Lung (tissue), 12 donors: ENCODE results near the gene GPR15LG. TPM values are rescaled to one million over a fixed set of nuclear protein-coding genes. Genes with fewer than 3 reads are reported as not detected.

Experiments
- ATAC-seq: fragments of 200-7000 bp; cut with Tn5 transposase; one replicate; pipeline ENCODE4 v1.9.1; 2020; ENCODE audit warnings: moderate number of reproducible peaks; ENCODE audit not compliant: insufficient read depth, low FRiP score
- DNase-seq, 3 donors: peaks; one replicate each; pipeline ENCODE4 v3.0.0-alpha.2; 2013 to 2017
- H3K27ac ChIP-seq, 2 donors: one replicate each; pipeline ENCODE4 v1.5.1; 2013; ENCODE audit warnings: mild to moderate bottlenecking in 2 of 2, moderate library complexity in 2 of 2, control low read depth in 1 of 2, inconsistent platforms in 1 of 2, low read depth in 1 of 2, low read length in 1 of 2
- H3K27me3 ChIP-seq, 3 donors: one replicate each; pipeline ENCODE4 v1.5.1; 2013; ENCODE audit warnings: low read length in 2 of 3; ENCODE audit not compliant: control insufficient read depth in 3 of 3, insufficient read depth in 3 of 3
- H3K36me3 ChIP-seq, 4 donors: one replicate each; pipeline ENCODE4 v1.5.1; 2013; ENCODE audit warnings: low read length in 4 of 4, mild to moderate bottlenecking in 1 of 4, moderate library complexity in 1 of 4; ENCODE audit not compliant: control insufficient read depth in 4 of 4, insufficient read depth in 4 of 4
- H3K4me1 ChIP-seq, 5 donors: one replicate each; pipeline ENCODE4 v1.5.1; 2013; ENCODE audit warnings: low read length in 5 of 5, mild to moderate bottlenecking in 2 of 5, moderate library complexity in 1 of 5; ENCODE audit not compliant: control insufficient read depth in 5 of 5, insufficient read depth in 5 of 5
- H3K4me3 ChIP-seq: one replicate; pipeline ENCODE4 v1.5.1; 2013; ENCODE audit warnings: mild to moderate bottlenecking, control low read depth, moderate library complexity
- H3K9ac ChIP-seq, 2 donors: one replicate each; pipeline ENCODE4 v1.5.1; 2013; ENCODE audit warnings: low read length in 2 of 2, control low read depth in 1 of 2; ENCODE audit not compliant: insufficient read depth in 1 of 2
- H3K9me3 ChIP-seq, 4 donors: one replicate each; pipeline ENCODE4 v1.5.1; 2013; ENCODE audit warnings: low read length in 3 of 4, mild to moderate bottlenecking in 1 of 4, moderate library complexity in 1 of 4; ENCODE audit not compliant: control insufficient read depth in 4 of 4, insufficient read depth in 3 of 4
- CTCF ChIP-seq: IDR thresholded peaks from 2 replicates; pipeline ENCODE4 v1.5.1; 2012; ENCODE audit warnings: mild to moderate bottlenecking; ENCODE audit errors: control extremely low read depth, extremely low read depth
- WGBS, 2 donors: extraction: QIAGEN DNeasy Blood & Tissue Kit; methylation state at CpG; one replicate each; pipeline ENCODE4 v1.1.7; 2013; 5-methylcytosine and 5-hydroxymethylcytosine counted together
- polyA plus RNA-seq, 2 donors: library from polyadenylated mRNA; stranded (reverse); fragments of 200-250 nt; gene quantifications; one replicate each; pipeline ENCODE4 v1.2.1, GENCODE V29; 2013
- total RNA-seq, 2 donors: library from RNA; depleted of rRNA in 1 of 2; stranded (reverse); fragments of >200 nt in 1 of 2; gene quantifications; one replicate each; pipeline ENCODE4 v1.2.1, GENCODE V29; 2014 to 2021
- donor health status: control.
- donor health status: control.
- donor health status: Bipolar disorder and iron deficiency.
- donor health status: healthy.
- donor health status: DM: yes; HTN: yes; CAD: no.

The GPR15LG gene
- total and polyA plus RNA-seq, 4 donors, result 0.47 TPM; not detected in 3

GRCh38 chr10:84232376-84232775, 58.8 kb downstream of the GPR15LG start:
- Histone ChIP-seq H3K4me1 (no peaks in the 10 kb centered on the region), H3K27ac (no peak overlapping the region), H3K36me3 (no peaks in the 10 kb centered on the region), H3K4me3 (no peak overlapping the region), H3K27me3 (no peaks in the 10 kb centered on the region), H3K9ac (no peak overlapping the region), H3K9me3 (peaks cover 0 to 2% (median 0%) of the 10 kb centered on the region in 4 donors)
- no peak for DNase-seq
- 85 to 90% methylated on average over 9 to 10 of the region's 10 CpGs for WGBS, 2 donors
- no peak for ATAC-seq
- TF ChIP-seq CTCF, result no peak

- Histone ChIP-seq H3K9ac (no peak overlapping the region), H3K4me3 (no peak overlapping the region), H3K4me1 (no peaks in the 10 kb centered on the region), H3K27ac (no peak overlapping the region), H3K9me3 (peaks cover 0 to 6% (median 0%) of the 10 kb centered on the region in 4 donors), H3K36me3 (no peaks in the 10 kb centered on the region), H3K27me3 (peaks cover 0 to 3% (median 0%) of the 10 kb centered on the region in 3 donors)
- WGBS, 2 donors, result 87 to 94% methylated on average over 4 of the region's 4 CpGs
- ATAC-seq (no peak), DNase-seq (no peak)
- no peak for TF ChIP-seq CTCF
Measured at GRCh38 chr10:84233940-84234339, 60.3 kb downstream of the GPR15LG start.

GRCh38 chr10:84234479-84234878, 60.9 kb downstream of the GPR15LG start:
- no peak for TF ChIP-seq CTCF
- Histone ChIP-seq H3K4me3 (no peak overlapping the region), H3K9me3 (peaks cover 0 to 6% (median 0%) of the 10 kb centered on the region in 4 donors), H3K27me3 (peaks cover 0 to 3% (median 0%) of the 10 kb centered on the region in 3 donors), H3K4me1 (no peaks in the 10 kb centered on the region), H3K36me3 (no peaks in the 10 kb centered on the region), H3K9ac (no peak overlapping the region), H3K27ac (no peak overlapping the region)
- 93 to 94% methylated on average over 4 of the region's 4 CpGs for WGBS, 2 donors
- DNase-seq (no peak), ATAC-seq (no peak)

Other genes with a start within 250 kb of the GPR15LG start
- gene GHITM, start 34.3 kb upstream of the GPR15LG start, total RNA-seq, result 100 to 1,000 TPM; 114 to 132 TPM
- gene GHITM, start 34.3 kb upstream of the GPR15LG start, polyA plus RNA-seq, result 100 to 1,000 TPM; 107 to 177 TPM
- gene CDHR1, start 20.7 kb downstream of the GPR15LG start, total RNA-seq, result under 1 TPM; 0.17 to 0.46 TPM
- gene CDHR1, start 20.7 kb downstream of the GPR15LG start, polyA plus RNA-seq, result under 1 TPM; 0.10 to 0.49 TPM
- not detected for gene LRIT2, start 51.7 kb downstream of the GPR15LG start, total RNA-seq
- gene LRIT2, start 51.7 kb downstream of the GPR15LG start, polyA plus RNA-seq, result not detected
- gene LRIT1, start 67.7 kb downstream of the GPR15LG start, total RNA-seq, result not detected
- not detected for gene LRIT1, start 67.7 kb downstream of the GPR15LG start, polyA plus RNA-seq
- gene RGR, start 71.3 kb downstream of the GPR15LG start, total RNA-seq, result under 1 TPM in 1 of 2 donors, not detected in 1; 0.31 TPM
- under 1 TPM; 0.05 to 0.65 TPM for gene RGR, start 71.3 kb downstream of the GPR15LG start, polyA plus RNA-seq
- gene CCSER2, start 154.8 kb downstream of the GPR15LG start, total RNA-seq, result 10 to 100 TPM; 50.8 to 83.5 TPM
- gene CCSER2, start 154.8 kb downstream of the GPR15LG start, polyA plus RNA-seq, result 10 to 100 TPM in 1 of 2 donors, 1 to 10 TPM in 1; 9.4 to 14.2 TPM